Kidney epithelial cell (primary cell): ENCODE measurements around the gene DIP2C. TPM values are rescaled to one million over a fixed set of nuclear protein-coding genes. Genes with fewer than 3 reads are reported as not detected.

ENCODE experiments used
- DNase-seq: peaks from one replicate; pipeline ENCODE4 v3.0.0-alpha.2; 2010; ENCODE audit warnings: low read depth
- H3K27me3 ChIP-seq: 2 replicates; pipeline ENCODE4 v1.6.0; 2011; ENCODE audit warnings: low read length; ENCODE audit not compliant: control insufficient read depth, insufficient read depth
- H3K36me3 ChIP-seq: 2 replicates; pipeline ENCODE4 v1.5.1; 2011; ENCODE audit warnings: low read length; ENCODE audit not compliant: control insufficient read depth, insufficient read depth
- H3K4me3 ChIP-seq: 2 replicates; pipeline ENCODE4 v1.5.1; 2011; ENCODE audit warnings: low read depth, mild to moderate bottlenecking, control low read depth, low read length
- CTCF ChIP-seq: IDR thresholded peaks from 2 replicates; pipeline ENCODE4 v1.5.1; 2011; ENCODE audit warnings: mild to moderate bottlenecking, moderate library complexity, low read length, control low read depth, inconsistent platforms; ENCODE audit not compliant: insufficient read depth, poor library complexity, severe bottlenecking
- total RNA-seq: library from RNA; depleted of rRNA; stranded (reverse); fragments of >200 nt; gene quantifications from 2 replicates; pipeline ENCODE4 v1.2.3, GENCODE V29; 2015

DIP2C gene
- total RNA-seq, 1 donor from 2014 or later = 19.2 TPM

DNA sequence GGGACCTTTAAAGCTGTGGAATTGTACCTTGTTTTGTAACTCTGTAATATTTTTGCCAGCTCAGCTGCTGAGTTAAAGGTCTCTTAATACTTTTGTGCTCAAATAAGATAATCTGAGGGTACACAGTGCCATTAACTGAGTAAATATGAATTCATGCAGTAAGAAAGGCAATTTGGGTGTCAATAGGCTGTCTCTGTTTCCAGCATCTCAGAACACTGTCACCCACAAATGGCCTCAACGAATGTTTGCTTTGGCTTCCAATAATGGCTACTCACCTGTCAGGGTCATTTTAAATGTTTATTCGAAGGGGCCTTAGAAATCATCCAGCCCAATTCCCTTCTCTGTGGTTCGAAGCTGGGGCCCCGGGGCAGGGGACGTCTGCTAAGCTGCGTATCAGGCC lies 328.8 kb downstream of the DIP2C start:
- H3K36me3 ChIP-seq = peaks cover 1% of the 10 kb centered on the region
- no peak for DNase-seq
- no peak overlapping the region for H3K4me3 ChIP-seq
- no peak for TF ChIP-seq CTCF
- no peaks in the 10 kb centered on the region for H3K27me3 ChIP-seq

DNA sequence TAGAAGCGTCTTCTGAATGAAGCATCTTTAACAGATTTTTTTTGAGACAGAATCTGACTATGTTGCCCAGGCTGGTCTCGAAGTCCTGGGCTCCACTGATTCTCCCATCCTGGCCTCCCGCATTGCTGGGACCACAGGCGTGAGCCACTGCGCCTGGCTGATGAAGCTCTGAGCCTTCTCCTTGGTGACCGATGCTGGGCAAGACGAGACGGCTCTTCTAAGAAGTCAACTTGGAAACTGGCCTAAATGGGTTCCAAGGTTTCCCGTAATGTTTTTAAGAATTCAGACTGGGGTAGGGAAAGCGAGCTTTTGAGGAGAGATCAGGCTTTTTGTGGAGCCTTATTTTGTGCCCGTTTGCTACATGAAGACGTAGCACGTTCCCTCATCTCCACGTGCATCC lies 329.7 kb downstream of the DIP2C start:
- H3K36me3 ChIP-seq = peaks cover 1% of the 10 kb centered on the region
- no peak overlapping the region for H3K4me3 ChIP-seq
- TF ChIP-seq CTCF = no peak
- DNase-seq = no peak
- no peaks in the 10 kb centered on the region for H3K27me3 ChIP-seq

DNA sequence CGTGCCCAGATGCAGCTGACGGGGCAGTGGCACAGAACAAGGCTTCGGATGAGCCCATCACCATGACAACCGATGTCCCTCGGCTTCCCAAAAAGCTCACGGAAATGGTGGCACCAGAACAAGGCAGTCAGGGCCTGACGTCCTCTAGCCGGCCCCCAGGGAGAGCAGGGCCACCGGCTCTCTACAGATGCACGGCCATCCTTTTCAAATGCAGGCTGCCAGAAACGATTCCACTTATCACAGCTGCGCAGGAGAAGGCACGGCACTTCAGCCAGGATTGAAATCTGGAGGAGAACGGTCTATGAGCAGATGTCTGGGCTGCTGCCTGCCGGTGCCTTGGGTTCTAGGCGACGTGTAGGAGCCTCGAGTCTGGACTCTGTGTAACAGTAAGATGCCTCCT lies 330.4 kb downstream of the DIP2C start:
- no peak overlapping the region for H3K4me3 ChIP-seq
- no peak for TF ChIP-seq CTCF
- H3K36me3 ChIP-seq = peaks cover 1% of the 10 kb centered on the region
- H3K27me3 ChIP-seq = no peaks in the 10 kb centered on the region
- DNase-seq = no peak

GRCh38 chr10:357201-357950 lies 332.1 kb downstream of the DIP2C start:
- DNase-seq = no peak
- H3K27me3 ChIP-seq = no peaks in the 10 kb centered on the region
- H3K36me3 ChIP-seq = peaks cover 1% of the 10 kb centered on the region
- no peak for TF ChIP-seq CTCF
- no peak overlapping the region for H3K4me3 ChIP-seq

DNA sequence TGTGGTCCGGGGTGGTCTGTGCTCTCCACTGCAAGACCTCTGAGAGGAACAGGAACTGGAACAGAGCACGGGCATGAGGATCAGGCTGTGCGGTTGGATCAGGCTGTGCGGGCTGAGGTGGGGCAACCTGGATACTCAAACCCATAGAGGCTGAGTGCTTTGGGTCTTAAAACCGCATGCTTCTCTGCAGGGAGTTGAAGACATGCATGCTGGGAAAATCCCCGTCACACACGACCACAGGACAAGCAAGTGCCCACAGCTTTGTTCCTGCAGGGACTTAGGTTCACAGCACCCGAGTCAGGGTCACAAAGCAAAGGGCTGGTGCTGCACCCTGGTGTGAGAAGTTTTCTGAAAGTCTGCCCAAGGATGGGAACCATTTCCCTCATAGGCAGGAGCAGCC lies 333.0 kb downstream of the DIP2C start:
- Histone ChIP-seq H3K36me3 (peaks cover 1% of the 10 kb centered on the region), H3K4me3 (no peak overlapping the region), H3K27me3 (no peaks in the 10 kb centered on the region)
- TF ChIP-seq CTCF = no peak
- DNase-seq = no peak
